Measurements from ENCODE around the gene RORC. TPM values are rescaled to one million over a fixed set of nuclear protein-coding genes. Genes with fewer than 3 reads are reported as not detected.

Gene RORC
- polyA plus RNA-seq, 1 donor (not counting 4 experiments of a cell fraction or from before 2014, with no cell fraction given): 0.12 TPM

DNA sequence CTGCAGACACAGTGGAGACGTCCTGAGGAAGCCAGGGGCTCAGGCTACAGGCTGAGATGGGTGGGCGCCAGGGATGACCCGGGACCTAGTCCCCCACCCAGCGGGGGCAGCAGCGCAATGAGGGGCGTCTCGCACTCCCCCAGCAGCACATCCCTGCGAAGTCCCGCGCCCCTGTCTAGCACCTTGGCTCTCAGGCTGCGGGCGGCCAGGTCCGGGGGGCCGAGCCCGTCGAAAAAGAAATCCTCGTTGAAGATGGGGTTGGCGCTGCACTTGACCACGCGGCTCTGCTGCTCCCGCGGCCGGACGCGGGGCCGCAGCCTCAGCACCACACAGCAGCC lies 6.3 kb upstream of the RORC start:
- dilution Hi-C loops (cut with MboI; ENCODE audit: extremely low pct_ligation_motif_present, low sequenced_read_pairs): no loop called here
- DNase-seq (ENCODE audit: low read depth, low spot score): no peak
- no peak for FAIRE-seq
- Histone ChIP-seq H3K4me3 (ENCODE audit: control insufficient read depth in 2 of 3, extremely low read depth in 1 of 3, insufficient read depth in 2 of 3, low read depth in 1 of 3, low read length in 3 of 3) (no peak overlapping the region), H3K9me1 (ENCODE audit: control insufficient read depth, extremely low read depth, insufficient read depth, low read length) (peaks cover 2% of the 10 kb centered on the region), H2AFZ (ENCODE audit: control insufficient read depth, low read length) (no peak overlapping the region), H3K4me2 (ENCODE audit: control insufficient read depth, extremely low read depth, insufficient read depth, low read depth, low read length) (no peak overlapping the region), H3K27me3 (ENCODE audit: control insufficient read depth, extremely low read depth, insufficient read depth, low read length) (no peaks in the 10 kb centered on the region), H3K27ac (ENCODE audit: control insufficient read depth, insufficient read depth, low read length) (no peak overlapping the region), H3K36me3 (ENCODE audit: control insufficient read depth in 2 of 2, extremely low read depth in 1 of 2, insufficient read depth in 2 of 2, low read length in 2 of 2) (no peaks in the 10 kb centered on the region), H4K20me1 (ENCODE audit: control insufficient read depth, extremely low read depth, insufficient read depth, low read length) (no peaks in the 10 kb centered on the region), H3K4me1 (ENCODE audit: control insufficient read depth, extremely low read depth, insufficient read depth, low read length) (peaks cover 31% of the 10 kb centered on the region), H3K9me3 (ENCODE audit: control insufficient read depth, low read depth, low read length) (no peaks in the 10 kb centered on the region), H3K79me2 (ENCODE audit: control insufficient read depth, insufficient read depth, low read length) (no peaks in the 10 kb centered on the region), H3K9ac (ENCODE audit: control insufficient read depth, extremely low read depth, insufficient read depth, low read length) (no peak overlapping the region)
- TF ChIP-seq, protein P1, sequence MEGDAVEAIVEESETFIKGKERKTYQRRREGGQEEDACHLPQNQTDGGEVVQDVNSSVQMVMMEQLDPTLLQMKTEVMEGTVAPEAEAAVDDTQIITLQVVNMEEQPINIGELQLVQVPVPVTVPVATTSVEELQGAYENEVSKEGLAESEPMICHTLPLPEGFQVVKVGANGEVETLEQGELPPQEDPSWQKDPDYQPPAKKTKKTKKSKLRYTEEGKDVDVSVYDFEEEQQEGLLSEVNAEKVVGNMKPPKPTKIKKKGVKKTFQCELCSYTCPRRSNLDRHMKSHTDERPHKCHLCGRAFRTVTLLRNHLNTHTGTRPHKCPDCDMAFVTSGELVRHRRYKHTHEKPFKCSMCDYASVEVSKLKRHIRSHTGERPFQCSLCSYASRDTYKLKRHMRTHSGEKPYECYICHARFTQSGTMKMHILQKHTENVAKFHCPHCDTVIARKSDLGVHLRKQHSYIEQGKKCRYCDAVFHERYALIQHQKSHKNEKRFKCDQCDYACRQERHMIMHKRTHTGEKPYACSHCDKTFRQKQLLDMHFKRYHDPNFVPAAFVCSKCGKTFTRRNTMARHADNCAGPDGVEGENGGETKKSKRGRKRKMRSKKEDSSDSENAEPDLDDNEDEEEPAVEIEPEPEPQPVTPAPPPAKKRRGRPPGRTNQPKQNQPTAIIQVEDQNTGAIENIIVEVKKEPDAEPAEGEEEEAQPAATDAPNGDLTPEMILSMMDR (optimal IDR thresholded peaks at IDR 0.05 in 1 of 3, IDR thresholded peaks at IDR 0.05 in 1 of 3, conservative IDR thresholded peaks at IDR 0.05 in 1 of 3; ENCODE audit: extremely low read depth in 1 of 3, insufficient read depth in 2 of 3, low read length in 3 of 3): no peak
- TF ChIP-seq EZH2 (IDR thresholded peaks at IDR 0.05; ENCODE audit: low read length): no peak

DNA sequence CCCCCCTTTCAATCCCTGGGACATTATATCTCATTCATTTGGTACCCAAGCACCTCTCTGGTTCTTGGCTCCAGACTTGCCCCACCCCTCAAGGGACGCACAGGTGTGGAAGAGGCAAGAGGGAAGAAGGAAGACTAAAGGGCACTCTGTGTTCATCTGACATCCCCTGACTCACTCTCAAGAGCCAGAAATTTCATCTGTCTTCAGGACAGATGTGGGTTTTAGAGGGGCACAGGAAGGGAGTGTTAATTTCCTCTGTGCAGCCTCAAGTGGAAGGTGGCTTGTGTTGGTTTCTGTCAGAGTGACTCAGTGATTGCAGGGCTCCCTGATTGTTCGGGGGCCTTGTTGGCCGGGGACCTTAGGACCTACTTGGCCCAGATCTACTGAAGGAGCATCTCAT lies 5.6 kb upstream of the RORC start:
- DNase-seq (ENCODE audit: low read depth, low spot score) (no peak), FAIRE-seq (peak; percentile 36)
- Histone ChIP-seq H3K36me3 (ENCODE audit: control insufficient read depth in 2 of 2, extremely low read depth in 1 of 2, insufficient read depth in 2 of 2, low read length in 2 of 2) (no peaks in the 10 kb centered on the region), H3K9ac (ENCODE audit: control insufficient read depth, extremely low read depth, insufficient read depth, low read length) (no peak overlapping the region), H2AFZ (ENCODE audit: control insufficient read depth, low read length) (no peak overlapping the region), H3K27ac (ENCODE audit: control insufficient read depth, insufficient read depth, low read length) (peak overlapping the region; percentile 70), H3K4me1 (ENCODE audit: control insufficient read depth, extremely low read depth, insufficient read depth, low read length) (peaks cover 36% of the 10 kb centered on the region), H3K79me2 (ENCODE audit: control insufficient read depth, insufficient read depth, low read length) (no peaks in the 10 kb centered on the region), H3K9me3 (ENCODE audit: control insufficient read depth, low read depth, low read length) (no peaks in the 10 kb centered on the region), H3K9me1 (ENCODE audit: control insufficient read depth, extremely low read depth, insufficient read depth, low read length) (peaks cover 2% of the 10 kb centered on the region), H4K20me1 (ENCODE audit: control insufficient read depth, extremely low read depth, insufficient read depth, low read length) (no peaks in the 10 kb centered on the region), H3K4me2 (ENCODE audit: control insufficient read depth, extremely low read depth, insufficient read depth, low read depth, low read length) (peak overlapping the region; percentile 38), H3K27me3 (ENCODE audit: control insufficient read depth, extremely low read depth, insufficient read depth, low read length) (no peaks in the 10 kb centered on the region), H3K4me3 (ENCODE audit: control insufficient read depth in 2 of 3, extremely low read depth in 1 of 3, insufficient read depth in 2 of 3, low read depth in 1 of 3, low read length in 3 of 3) (no peak overlapping the region)
- dilution Hi-C loops (cut with MboI; ENCODE audit: extremely low pct_ligation_motif_present, low sequenced_read_pairs): no loop called here
- no peak for TF ChIP-seq EZH2 (IDR thresholded peaks at IDR 0.05; ENCODE audit: low read length)
- TF ChIP-seq, protein P1 (optimal IDR thresholded peaks at IDR 0.05 in 1 of 3, IDR thresholded peaks at IDR 0.05 in 1 of 3, conservative IDR thresholded peaks at IDR 0.05 in 1 of 3; ENCODE audit: extremely low read depth in 1 of 3, insufficient read depth in 2 of 3, low read length in 3 of 3): no peak

Measured in keratinocyte (primary cell).